SK-N-SH (cell line): Measurements from ENCODE around the gene PCSK5.

Experiments
- EP300 ChIP-seq, 2 experiments: IDR thresholded peaks; 2 replicates each; pipeline versions ENCODE4 v1.4.0 to v1.6.1; 2012; ENCODE audit warnings: borderline replicate concordance in 1 of 2, low read depth in 1 of 2, low read length in 1 of 2
- GATA2 ChIP-seq: sonication (generic); formaldehyde crosslinking; IDR thresholded peaks from 2 replicates; pipeline ENCODE4 v1.5.0; 2020; ENCODE audit warnings: mild to moderate bottlenecking, missing genetic modification reagents
- MEF2A ChIP-seq: IDR thresholded peaks from 2 replicates; pipeline ENCODE4 v1.4.0; 2012; ENCODE audit warnings: low read depth, borderline replicate concordance
- MXI1 ChIP-seq: IDR thresholded peaks from 2 replicates; pipeline ENCODE4 v1.6.1; 2012; ENCODE audit warnings: mild to moderate bottlenecking, low read depth, low read length, improper control_type of control experiment
- NRF1 ChIP-seq: IDR thresholded peaks from 2 replicates; pipeline ENCODE4 v1.6.1; 2012; ENCODE audit warnings: low read depth, mild to moderate bottlenecking, low read length
- POLR2AphosphoS5 ChIP-seq: IDR thresholded peaks from 2 replicates; pipeline ENCODE4 v1.6.1; 2012; ENCODE audit warnings: low read depth, low read length
- SIN3A ChIP-seq: IDR thresholded peaks from 2 replicates; pipeline ENCODE4 v1.6.1; 2012; ENCODE audit warnings: low read depth, mild to moderate bottlenecking, low read length, moderate library complexity, borderline replicate concordance
- SMC3 ChIP-seq: IDR thresholded peaks from 2 replicates; pipeline ENCODE4 v1.6.1; 2012; ENCODE audit warnings: low read depth, low read length, improper control_type of control experiment
- TAF1 ChIP-seq: IDR thresholded peaks from 2 replicates; pipeline ENCODE4 v1.6.1; 2012; ENCODE audit warnings: low read depth, mild to moderate bottlenecking, low read length, moderate library complexity, borderline replicate concordance
- YY1 ChIP-seq: IDR thresholded peaks from 2 replicates; pipeline ENCODE4 v1.4.0; 2012; ENCODE audit warnings: low read depth, mild to moderate bottlenecking
- TF ChIP-seq, protein P1 (sequence below): fragments of 200-600 bp; sonication (generic); IDR thresholded peaks from 2 replicates; pipeline ENCODE4 v1.6.1; 2017; ENCODE audit warnings: antibody characterized with exemption, mild to moderate bottlenecking, moderate library complexity
- TF ChIP-seq, protein P2 (sequence below): fragments of 150-350 bp; IDR thresholded peaks from 2 replicates; pipeline ENCODE4 v1.6.1; 2017; ENCODE audit warnings: antibody characterized with exemption, low read length, low read depth, borderline replicate concordance
- TF ChIP-seq, protein P3 (sequence below): IDR thresholded peaks from 2 replicates; pipeline ENCODE4 v1.4.0; 2012; ENCODE audit warnings: low read depth
- TF ChIP-seq, protein P4 (sequence below): IDR thresholded peaks from 2 replicates; pipeline ENCODE4 v1.4.0; 2012; ENCODE audit warnings: low read depth, borderline replicate concordance

DNA sequence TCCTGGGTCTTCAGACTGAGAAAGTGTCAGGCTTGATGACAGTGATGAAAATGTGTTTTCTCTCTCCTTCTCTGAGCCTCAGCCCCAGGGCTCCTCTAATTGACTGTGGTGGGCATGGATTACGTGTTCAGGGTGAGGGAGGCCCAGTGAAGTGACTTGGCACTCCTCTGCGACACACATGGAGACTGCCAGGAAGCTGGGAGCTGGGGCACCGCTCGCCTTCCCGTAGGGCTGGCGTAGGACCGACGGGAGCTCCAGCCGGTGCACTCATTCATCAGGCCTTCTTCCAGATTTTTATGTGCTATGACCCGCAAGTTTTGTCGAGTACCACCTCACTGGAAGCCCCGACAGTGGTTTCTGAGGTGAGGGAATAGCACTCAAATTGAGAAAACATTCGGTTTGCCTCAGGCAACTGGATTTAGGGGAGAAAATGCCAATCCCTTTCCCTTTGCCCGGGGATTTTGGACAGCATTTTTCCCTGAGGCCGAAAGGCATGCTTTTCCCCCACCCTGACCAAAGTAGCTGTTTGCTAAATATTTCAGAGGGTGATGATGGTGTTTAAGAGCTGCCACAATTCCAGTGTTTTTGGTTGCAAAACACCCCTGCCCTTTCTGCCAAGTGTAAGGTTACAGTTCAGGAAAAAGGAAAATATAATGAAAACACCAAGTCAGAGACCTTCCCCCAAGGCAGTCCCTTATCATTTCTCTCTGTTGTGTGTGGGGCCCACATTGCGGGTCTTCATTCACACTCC, 83.7 kb downstream of the PCSK5 start:
- TF ChIP-seq, protein P1, sequence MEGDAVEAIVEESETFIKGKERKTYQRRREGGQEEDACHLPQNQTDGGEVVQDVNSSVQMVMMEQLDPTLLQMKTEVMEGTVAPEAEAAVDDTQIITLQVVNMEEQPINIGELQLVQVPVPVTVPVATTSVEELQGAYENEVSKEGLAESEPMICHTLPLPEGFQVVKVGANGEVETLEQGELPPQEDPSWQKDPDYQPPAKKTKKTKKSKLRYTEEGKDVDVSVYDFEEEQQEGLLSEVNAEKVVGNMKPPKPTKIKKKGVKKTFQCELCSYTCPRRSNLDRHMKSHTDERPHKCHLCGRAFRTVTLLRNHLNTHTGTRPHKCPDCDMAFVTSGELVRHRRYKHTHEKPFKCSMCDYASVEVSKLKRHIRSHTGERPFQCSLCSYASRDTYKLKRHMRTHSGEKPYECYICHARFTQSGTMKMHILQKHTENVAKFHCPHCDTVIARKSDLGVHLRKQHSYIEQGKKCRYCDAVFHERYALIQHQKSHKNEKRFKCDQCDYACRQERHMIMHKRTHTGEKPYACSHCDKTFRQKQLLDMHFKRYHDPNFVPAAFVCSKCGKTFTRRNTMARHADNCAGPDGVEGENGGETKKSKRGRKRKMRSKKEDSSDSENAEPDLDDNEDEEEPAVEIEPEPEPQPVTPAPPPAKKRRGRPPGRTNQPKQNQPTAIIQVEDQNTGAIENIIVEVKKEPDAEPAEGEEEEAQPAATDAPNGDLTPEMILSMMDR: no peak
- TF ChIP-seq SIN3A: no peak
- TF ChIP-seq MEF2A: no peak
- TF ChIP-seq MXI1: no peak
- no peak for TF ChIP-seq YY1
- TF ChIP-seq EP300 (IDR thresholded peaks at IDR 0.05; ENCODE audit: borderline replicate concordance in 1 of 2, low read depth in 1 of 2, low read length in 1 of 2): no peak
- no peak for TF ChIP-seq TAF1
- TF ChIP-seq SMC3: no peak
- no peak for TF ChIP-seq POLR2AphosphoS5
- no peak for TF ChIP-seq NRF1
- TF ChIP-seq, protein P2, sequence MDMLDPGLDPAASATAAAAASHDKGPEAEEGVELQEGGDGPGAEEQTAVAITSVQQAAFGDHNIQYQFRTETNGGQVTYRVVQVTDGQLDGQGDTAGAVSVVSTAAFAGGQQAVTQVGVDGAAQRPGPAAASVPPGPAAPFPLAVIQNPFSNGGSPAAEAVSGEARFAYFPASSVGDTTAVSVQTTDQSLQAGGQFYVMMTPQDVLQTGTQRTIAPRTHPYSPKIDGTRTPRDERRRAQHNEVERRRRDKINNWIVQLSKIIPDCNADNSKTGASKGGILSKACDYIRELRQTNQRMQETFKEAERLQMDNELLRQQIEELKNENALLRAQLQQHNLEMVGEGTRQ: no peak
- no peak for TF ChIP-seq GATA2 (CRISPR knock-in tag)
- TF ChIP-seq, protein P3, sequence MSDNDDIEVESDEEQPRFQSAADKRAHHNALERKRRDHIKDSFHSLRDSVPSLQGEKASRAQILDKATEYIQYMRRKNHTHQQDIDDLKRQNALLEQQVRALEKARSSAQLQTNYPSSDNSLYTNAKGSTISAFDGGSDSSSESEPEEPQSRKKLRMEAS: no peak
- TF ChIP-seq, protein P4, sequence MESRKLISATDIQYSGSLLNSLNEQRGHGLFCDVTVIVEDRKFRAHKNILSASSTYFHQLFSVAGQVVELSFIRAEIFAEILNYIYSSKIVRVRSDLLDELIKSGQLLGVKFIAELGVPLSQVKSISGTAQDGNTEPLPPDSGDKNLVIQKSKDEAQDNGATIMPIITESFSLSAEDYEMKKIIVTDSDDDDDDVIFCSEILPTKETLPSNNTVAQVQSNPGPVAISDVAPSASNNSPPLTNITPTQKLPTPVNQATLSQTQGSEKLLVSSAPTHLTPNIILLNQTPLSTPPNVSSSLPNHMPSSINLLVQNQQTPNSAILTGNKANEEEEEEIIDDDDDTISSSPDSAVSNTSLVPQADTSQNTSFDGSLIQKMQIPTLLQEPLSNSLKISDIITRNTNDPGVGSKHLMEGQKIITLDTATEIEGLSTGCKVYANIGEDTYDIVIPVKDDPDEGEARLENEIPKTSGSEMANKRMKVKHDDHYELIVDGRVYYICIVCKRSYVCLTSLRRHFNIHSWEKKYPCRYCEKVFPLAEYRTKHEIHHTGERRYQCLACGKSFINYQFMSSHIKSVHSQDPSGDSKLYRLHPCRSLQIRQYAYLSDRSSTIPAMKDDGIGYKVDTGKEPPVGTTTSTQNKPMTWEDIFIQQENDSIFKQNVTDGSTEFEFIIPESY: no peak
